SK-N-SH treated with all-trans-retinoic acid at 6 μM for 48 hours (cell line): ENCODE data around the gene CDH26.

Experiments
- ATAC-seq: fragments of 200-7000 bp; cut with Tn5 transposase; 3 replicates; pipeline ENCODE4 v1.9.1; 2020; ENCODE audit warnings: mild to moderate bottlenecking, moderate library complexity
- ARNTL ChIP-seq: fragments of 450-650 bp; formaldehyde crosslinking; IDR thresholded peaks from 2 replicates; pipeline ENCODE4 v1.5.0; 2020; ENCODE audit warnings: low read depth, mild to moderate bottlenecking, moderate library complexity, borderline replicate concordance
- BACH2 ChIP-seq: fragments of 250-450 bp; sonication (Bioruptor Pico); IDR thresholded peaks from 2 replicates; pipeline ENCODE4 v1.9.0; 2021; ENCODE audit warnings: mild to moderate bottlenecking, borderline replicate concordance
- CSDC2 ChIP-seq: fragments of 250-450 bp; sonication (Bioruptor Pico); IDR thresholded peaks from 2 replicates; pipeline ENCODE4 v1.5.0; 2020; ENCODE audit warnings: mild to moderate bottlenecking, moderate library complexity
- ESRRG ChIP-seq: fragments of 250-450 bp; sonication (Bioruptor Pico); IDR thresholded peaks from 2 replicates; pipeline ENCODE4 v1.6.1; 2021; ENCODE audit warnings: mild to moderate bottlenecking
- GLIS3 ChIP-seq: fragments of 250-450 bp; sonication (Bioruptor Pico); IDR thresholded peaks from 2 replicates; pipeline ENCODE4 v1.5.0; 2020; ENCODE audit warnings: mild to moderate bottlenecking, moderate library complexity
- ISL1 ChIP-seq: fragments of 250-450 bp; sonication (Bioruptor Pico); IDR thresholded peaks from 2 replicates; pipeline ENCODE4 v2.1.2; 2022; ENCODE audit warnings: mild to moderate bottlenecking, moderate library complexity
- PPARA ChIP-seq: fragments of 250-450 bp; sonication (Bioruptor Pico); IDR thresholded peaks from 2 replicates; pipeline ENCODE4 v1.5.0; 2020; ENCODE audit warnings: mild to moderate bottlenecking, borderline replicate concordance
- RARB ChIP-seq: fragments of 250-450 bp; sonication (Bioruptor Pico); IDR thresholded peaks from 2 replicates; pipeline ENCODE4 v1.8.0; 2021; ENCODE audit warnings: mild to moderate bottlenecking, moderate library complexity
- SNAI2 ChIP-seq: fragments of 250-450 bp; sonication (Bioruptor Pico); IDR thresholded peaks from 2 replicates; pipeline ENCODE4 v1.5.0; 2020; ENCODE audit warnings: mild to moderate bottlenecking, moderate library complexity
- TOX ChIP-seq: fragments of 250-450 bp; sonication (Bioruptor Pico); IDR thresholded peaks from 2 replicates; pipeline ENCODE4 v1.8.0; 2021; ENCODE audit warnings: mild to moderate bottlenecking, moderate library complexity, borderline replicate concordance
- ZC3H10 ChIP-seq: fragments of 250-450 bp; sonication (Bioruptor Pico); IDR thresholded peaks from 2 replicates; pipeline ENCODE4 v1.5.1; 2021; ENCODE audit warnings: mild to moderate bottlenecking, moderate library complexity
- ZFP3 ChIP-seq: fragments of 250-450 bp; sonication (Bioruptor Pico); IDR thresholded peaks from 2 replicates; pipeline ENCODE4 v1.5.0; 2020; ENCODE audit warnings: mild to moderate bottlenecking, moderate library complexity
- ZFP30 ChIP-seq: fragments of 450-650 bp; formaldehyde crosslinking; IDR thresholded peaks from 2 replicates; pipeline ENCODE4 v1.5.0; 2022; ENCODE audit warnings: mild to moderate bottlenecking, moderate library complexity
- ZNF565 ChIP-seq: fragments of 450-650 bp; formaldehyde crosslinking; conservative IDR thresholded peaks from 2 replicates; pipeline ENCODE4 v1.5.0; 2020; ENCODE audit warnings: low read depth, mild to moderate bottlenecking, moderate library complexity
- ZNF70 ChIP-seq: fragments of 450-650 bp; formaldehyde crosslinking; IDR thresholded peaks from 2 replicates; pipeline ENCODE4 v1.5.0; 2020; ENCODE audit warnings: mild to moderate bottlenecking, moderate library complexity
- ZNF8 ChIP-seq: fragments of 450-650 bp; formaldehyde crosslinking; IDR thresholded peaks from 2 replicates; pipeline ENCODE4 v1.5.0; 2020; ENCODE audit warnings: mild to moderate bottlenecking, moderate library complexity
- TF ChIP-seq, protein P1 (sequence below): fragments of 250-450 bp; sonication (Bioruptor Pico); IDR thresholded peaks from 2 replicates; pipeline ENCODE4 v1.5.1; 2020; ENCODE audit warnings: low read depth, mild to moderate bottlenecking, moderate library complexity
- TF ChIP-seq, protein P2 (sequence below): fragments of 250-450 bp; sonication (Bioruptor Pico); IDR thresholded peaks from 2 replicates; pipeline ENCODE4 v1.8.0; 2020; ENCODE audit warnings: mild to moderate bottlenecking, moderate library complexity, borderline replicate concordance
- TF ChIP-seq, protein P3 (sequence below): fragments of 250-450 bp; sonication (Bioruptor Pico); IDR thresholded peaks from 2 replicates; pipeline ENCODE4 v1.8.0; 2021; ENCODE audit warnings: low read depth, mild to moderate bottlenecking, moderate library complexity, borderline replicate concordance

Gene CDH26

DNA sequence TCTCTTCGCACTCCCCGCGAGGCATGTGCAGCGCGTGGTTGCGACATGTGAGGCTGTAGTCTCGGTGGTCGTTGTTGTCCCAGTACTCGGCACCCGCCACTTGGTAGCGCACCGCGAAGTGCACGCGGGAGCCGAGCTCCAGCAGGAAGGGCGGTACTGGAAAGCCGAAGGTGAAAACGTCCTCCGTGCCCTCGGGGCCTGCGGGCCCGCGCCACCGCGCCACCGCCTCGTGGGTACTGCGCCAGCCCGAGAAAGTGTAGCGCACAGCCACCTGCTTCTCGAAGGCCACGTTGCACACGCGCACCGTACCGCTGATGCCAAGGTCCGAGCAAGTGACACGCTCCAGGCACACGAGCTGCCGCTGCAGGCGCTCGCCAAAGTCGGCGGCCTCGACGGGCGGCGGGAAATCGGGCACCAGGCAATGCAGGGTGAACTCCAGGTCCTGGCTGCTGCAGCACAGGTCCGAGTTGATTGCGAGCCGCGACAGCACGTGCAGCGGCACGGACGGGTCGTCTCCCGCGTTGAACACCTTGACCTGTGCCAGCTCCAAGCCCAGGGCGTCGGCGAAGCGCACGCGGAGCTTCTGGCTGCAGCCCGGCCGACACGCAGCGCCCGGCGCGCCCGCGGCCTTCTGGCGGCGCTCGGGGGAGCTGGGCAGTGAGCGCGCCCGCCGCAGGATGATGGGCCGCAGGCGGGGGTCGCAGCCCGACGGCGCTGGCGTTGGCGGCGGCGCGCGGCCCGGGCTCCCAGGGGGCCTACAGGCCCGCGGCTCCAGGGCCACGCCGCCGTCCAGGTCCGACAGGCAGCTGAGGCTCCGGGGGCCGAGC is 19.0 kb upstream of the CDH26 start:
- no peak for ATAC-seq
- TF ChIP-seq ESRRG (CRISPR knock-in tag) (no peak), ZNF8 (CRISPR knock-in tag) (no peak), ISL1 (CRISPR knock-in tag) (no peak), PPARA (no peak), GLIS3 (CRISPR knock-in tag) (no peak), SNAI2 (CRISPR knock-in tag) (no peak), RARB (CRISPR knock-in tag) (no peak), ZFP30 (CRISPR knock-in tag) (no peak), BACH2 (CRISPR knock-in tag) (no peak), CSDC2 (no peak)
- TF ChIP-seq, protein P1, sequence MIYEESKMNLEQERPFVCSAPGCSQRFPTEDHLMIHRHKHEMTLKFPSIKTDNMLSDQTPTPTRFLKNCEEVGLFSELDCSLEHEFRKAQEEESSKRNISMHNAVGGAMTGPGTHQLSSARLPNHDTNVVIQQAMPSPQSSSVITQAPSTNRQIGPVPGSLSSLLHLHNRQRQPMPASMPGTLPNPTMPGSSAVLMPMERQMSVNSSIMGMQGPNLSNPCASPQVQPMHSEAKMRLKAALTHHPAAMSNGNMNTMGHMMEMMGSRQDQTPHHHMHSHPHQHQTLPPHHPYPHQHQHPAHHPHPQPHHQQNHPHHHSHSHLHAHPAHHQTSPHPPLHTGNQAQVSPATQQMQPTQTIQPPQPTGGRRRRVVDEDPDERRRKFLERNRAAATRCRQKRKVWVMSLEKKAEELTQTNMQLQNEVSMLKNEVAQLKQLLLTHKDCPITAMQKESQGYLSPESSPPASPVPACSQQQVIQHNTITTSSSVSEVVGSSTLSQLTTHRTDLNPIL (CRISPR knock-in tag), result no peak

DNA sequence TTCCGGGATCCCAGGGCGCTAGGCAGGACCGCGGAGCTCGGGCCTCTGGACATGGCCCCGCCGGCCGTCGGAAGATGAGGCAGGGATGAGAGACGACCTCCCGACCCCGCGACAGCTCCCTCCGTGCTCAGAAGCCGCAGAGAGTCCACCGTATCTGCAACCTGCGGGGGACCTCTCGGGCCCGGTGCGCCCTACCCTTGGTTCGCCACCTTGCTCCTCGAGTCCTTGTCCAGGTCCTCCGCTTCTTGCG is 18.4 kb upstream of the CDH26 start:
- peak; percentile 16 for ATAC-seq
- no peak for TF ChIP-seq ISL1 (CRISPR knock-in tag)

DNA sequence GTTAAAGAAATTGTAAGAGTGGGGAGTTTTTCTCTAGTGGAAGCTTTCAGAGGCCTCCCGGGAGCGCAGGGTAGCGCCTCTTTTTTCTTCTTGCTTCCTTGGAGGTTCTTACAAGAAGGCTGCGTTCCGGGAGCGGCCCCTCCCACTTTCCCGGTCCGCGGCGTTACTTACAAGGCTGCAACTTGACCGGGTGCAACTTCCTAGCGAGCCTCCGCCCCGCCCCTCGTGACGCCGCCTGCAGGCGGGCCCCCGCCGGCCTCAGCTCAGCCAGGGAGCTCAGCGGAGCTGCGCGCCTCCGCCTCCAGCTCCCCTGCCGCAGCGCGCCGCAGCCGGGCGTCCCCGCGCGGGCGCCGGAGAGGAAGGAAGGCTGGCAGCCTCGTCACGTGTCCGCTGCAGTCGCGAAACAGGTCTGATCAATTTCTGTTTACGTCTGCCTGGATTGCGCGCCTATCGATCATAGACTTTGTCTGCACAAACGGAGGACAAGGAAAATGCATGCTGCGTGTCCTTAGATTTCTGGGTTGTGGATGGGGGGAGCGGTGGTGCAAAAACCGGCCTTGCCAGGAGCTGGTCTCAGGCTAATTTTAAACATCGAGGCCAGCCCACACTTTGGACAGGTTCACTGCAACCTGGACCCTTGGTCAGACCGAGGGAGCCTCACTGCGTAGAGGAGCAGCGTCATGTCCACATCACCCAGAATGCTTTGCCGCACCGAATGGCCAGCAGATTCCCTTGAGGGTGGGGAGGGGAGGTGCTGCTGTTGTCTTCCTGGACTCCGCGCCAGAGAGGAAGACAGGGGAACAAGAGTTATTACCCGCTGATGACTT is 17.9 kb upstream of the CDH26 start, which contains the start of the genes FAM217B and PPP1R3D:
Gene FAM217B (plus strand): TSS at position 261 of the 827 bp plus-strand sequence. CDS start 3,555 bp downstream, outside the sequence.
Gene PPP1R3D (minus strand): TSS at position 177 of the 827 bp plus-strand sequence. CDS start 374 bp downstream, outside the sequence.
- peak; percentile 97 for ATAC-seq
- TF ChIP-seq PPARA (no peak), CSDC2 (peak; percentile 62; the same call in 1 of the 2 replicates)

DNA sequence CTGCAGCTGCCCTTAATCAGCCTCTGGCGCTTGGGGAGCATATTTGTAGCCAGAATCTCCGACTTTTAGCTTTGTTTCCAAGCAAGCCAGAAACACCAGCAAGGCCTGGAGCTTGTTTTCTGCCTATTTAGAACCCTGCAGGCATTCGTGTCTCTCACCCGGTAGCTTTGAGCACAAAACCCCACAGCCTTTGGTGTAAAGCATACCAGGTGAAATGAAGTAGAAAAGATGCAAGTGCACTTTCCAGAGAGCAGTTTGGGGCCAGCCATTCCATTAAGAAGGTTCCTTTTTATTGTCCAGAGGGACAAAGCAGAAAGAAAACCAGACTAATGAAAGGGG is 17.3 kb upstream of the CDH26 start:
- ATAC-seq, result no peak
- TF ChIP-seq, protein P2, sequence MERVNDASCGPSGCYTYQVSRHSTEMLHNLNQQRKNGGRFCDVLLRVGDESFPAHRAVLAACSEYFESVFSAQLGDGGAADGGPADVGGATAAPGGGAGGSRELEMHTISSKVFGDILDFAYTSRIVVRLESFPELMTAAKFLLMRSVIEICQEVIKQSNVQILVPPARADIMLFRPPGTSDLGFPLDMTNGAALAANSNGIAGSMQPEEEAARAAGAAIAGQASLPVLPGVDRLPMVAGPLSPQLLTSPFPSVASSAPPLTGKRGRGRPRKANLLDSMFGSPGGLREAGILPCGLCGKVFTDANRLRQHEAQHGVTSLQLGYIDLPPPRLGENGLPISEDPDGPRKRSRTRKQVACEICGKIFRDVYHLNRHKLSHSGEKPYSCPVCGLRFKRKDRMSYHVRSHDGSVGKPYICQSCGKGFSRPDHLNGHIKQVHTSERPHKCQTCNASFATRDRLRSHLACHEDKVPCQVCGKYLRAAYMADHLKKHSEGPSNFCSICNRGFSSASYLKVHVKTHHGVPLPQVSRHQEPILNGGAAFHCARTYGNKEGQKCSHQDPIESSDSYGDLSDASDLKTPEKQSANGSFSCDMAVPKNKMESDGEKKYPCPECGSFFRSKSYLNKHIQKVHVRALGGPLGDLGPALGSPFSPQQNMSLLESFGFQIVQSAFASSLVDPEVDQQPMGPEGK, result no peak
- TF ChIP-seq CSDC2 (no peak), TOX (CRISPR knock-in tag) (no peak), ARNTL (CRISPR knock-in tag) (no peak), ZNF70 (CRISPR knock-in tag) (no peak)
- TF ChIP-seq, all 23 proteins: peak for 0

DNA sequence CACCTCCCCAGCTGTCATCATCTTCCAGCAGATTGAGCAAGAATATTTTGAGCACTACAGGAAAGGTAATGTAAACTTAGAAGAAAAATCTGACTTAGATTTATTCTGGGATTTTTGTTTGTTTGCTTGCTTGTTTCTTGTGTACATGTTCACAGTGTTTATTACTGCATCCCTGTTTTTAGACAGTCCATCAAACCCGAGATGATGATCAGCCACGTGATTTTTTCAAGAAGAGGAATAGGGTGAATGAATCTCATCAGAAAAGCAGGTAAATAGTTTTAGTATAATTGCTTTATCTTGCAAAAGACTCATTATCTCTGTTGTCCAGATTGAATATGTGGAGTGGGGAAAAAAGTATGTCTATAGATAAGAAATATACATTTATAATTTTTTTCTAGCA is 16.0 kb upstream of the CDH26 start:
- no peak for ATAC-seq
- TF ChIP-seq TOX (CRISPR knock-in tag), result no peak
- no peak for TF ChIP-seq ESRRG (CRISPR knock-in tag)
- no peak for TF ChIP-seq ZNF70 (CRISPR knock-in tag)
- TF ChIP-seq, protein P2, result no peak
- TF ChIP-seq ZC3H10 (CRISPR knock-in tag), result no peak
- no peak for TF ChIP-seq GLIS3 (CRISPR knock-in tag)
- no peak for TF ChIP-seq BACH2 (CRISPR knock-in tag)
- no peak for TF ChIP-seq ARNTL (CRISPR knock-in tag)
- TF ChIP-seq ZNF565 (CRISPR knock-in tag), result no peak
- TF ChIP-seq CSDC2, result no peak
- TF ChIP-seq ZFP3 (CRISPR knock-in tag), result no peak
- no peak for TF ChIP-seq RARB (CRISPR knock-in tag)

DNA sequence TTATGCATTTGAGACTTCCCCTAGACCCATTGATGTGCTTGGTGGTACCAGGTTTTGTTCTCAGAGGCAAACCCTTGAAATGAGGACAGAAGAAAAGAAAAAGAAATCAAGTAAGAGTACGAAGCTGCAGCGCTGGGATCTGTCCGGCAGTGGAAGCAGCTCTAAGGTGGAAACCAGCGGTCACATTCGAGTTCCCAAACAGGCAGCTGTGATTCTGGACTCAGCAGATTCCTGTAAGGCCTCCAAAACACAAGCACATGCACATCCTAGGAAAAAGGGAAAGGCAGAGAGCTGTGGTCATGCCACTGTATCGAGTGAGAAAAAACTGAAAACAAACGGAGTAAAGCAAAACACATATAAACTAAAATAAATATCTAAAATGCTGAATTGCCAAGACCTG is 13.5 kb upstream of the CDH26 start:
- TF ChIP-seq, protein P3, sequence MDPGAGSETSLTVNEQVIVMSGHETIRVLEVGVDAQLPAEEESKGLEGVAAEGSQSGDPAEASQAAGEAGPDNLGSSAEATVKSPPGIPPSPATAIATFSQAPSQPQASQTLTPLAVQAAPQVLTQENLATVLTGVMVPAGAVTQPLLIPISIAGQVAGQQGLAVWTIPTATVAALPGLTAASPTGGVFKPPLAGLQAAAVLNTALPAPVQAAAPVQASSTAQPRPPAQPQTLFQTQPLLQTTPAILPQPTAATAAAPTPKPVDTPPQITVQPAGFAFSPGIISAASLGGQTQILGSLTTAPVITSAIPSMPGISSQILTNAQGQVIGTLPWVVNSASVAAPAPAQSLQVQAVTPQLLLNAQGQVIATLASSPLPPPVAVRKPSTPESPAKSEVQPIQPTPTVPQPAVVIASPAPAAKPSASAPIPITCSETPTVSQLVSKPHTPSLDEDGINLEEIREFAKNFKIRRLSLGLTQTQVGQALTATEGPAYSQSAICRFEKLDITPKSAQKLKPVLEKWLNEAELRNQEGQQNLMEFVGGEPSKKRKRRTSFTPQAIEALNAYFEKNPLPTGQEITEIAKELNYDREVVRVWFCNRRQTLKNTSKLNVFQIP (CRISPR knock-in tag), result no peak
- TF ChIP-seq, all 23 proteins: peak for 0

More for the DNA sequence above, 13.5 kb upstream of the CDH26 start:
- ATAC-seq, result no peak
